Thyroid gland (tissue), 4 donors: Measurements from ENCODE around the gene P4HA2. TPM values are rescaled to one million over a fixed set of nuclear protein-coding genes. Genes with fewer than 3 reads are reported as not detected.

Experiments used
- DNase-seq, 2 donors: peaks; one replicate each; pipeline ENCODE4 v3.0.0-alpha.2; 2019
- H3K27ac ChIP-seq, 3 donors: fragments of 200-600 bp; sonication (generic); 1 replicate in 2 of 3; 2 replicates in 1 of 3; pipeline ENCODE4 v1.5.1; 2016 to 2019; ENCODE audit warnings: mild to moderate bottlenecking in 1 of 3, moderate library complexity in 1 of 3
- H3K27me3 ChIP-seq: fragments of 200-600 bp; sonication (generic); one replicate; pipeline ENCODE4 v1.5.1; 2019
- H3K36me3 ChIP-seq, 2 donors: fragments of 200-600 bp; sonication (generic); one replicate each; pipeline ENCODE4 v1.5.1; 2016 to 2019
- H3K4me1 ChIP-seq, 2 donors: fragments of 200-600 bp; sonication (generic); one replicate each; pipeline ENCODE4 v1.5.1; 2017 to 2019
- H3K4me3 ChIP-seq, 3 donors: fragments of 200-600 bp; sonication (generic); replicated peaks in 1 of 3; 1 replicate in 2 of 3; 2 replicates in 1 of 3; pipeline ENCODE4 v1.5.1; 2016; ENCODE audit warnings: mild to moderate bottlenecking in 1 of 3
- H3K9me3 ChIP-seq: fragments of 200-600 bp; sonication (generic); one replicate; pipeline ENCODE4 v1.5.1; 2017
- POLR2A ChIP-seq, 2 donors: fragments of 450-650 bp; IDR thresholded peaks; one replicate each; pipeline ENCODE4 v1.6.1; 2017; ENCODE audit warnings: antibody characterized with exemption in 2 of 2, mild to moderate bottlenecking in 2 of 2, moderate library complexity in 1 of 2
- WGBS, 2 donors: methylation state at CpG; one replicate each; pipeline ENCODE4 v1.1.5; 2017; 5-methylcytosine and 5-hydroxymethylcytosine counted together
- intact Hi-C: fragments of 100-400 bp; cut with DNase I; formaldehyde crosslinking; loops from one replicate; pipeline ENCODE4 v1.15.1; 2023
- total RNA-seq, 4 donors: library from RNA; depleted of rRNA; stranded (reverse); fragments of >200 nt; gene quantifications; one replicate each; pipeline ENCODE4 v1.2.3, GENCODE V29; 2016
- TF ChIP-seq, protein P1 (sequence below), 6 experiments: fragments of 200-600 bp in 3 of 6; fragments of 450-650 bp in 3 of 6; sonication (generic) in 3 of 6; IDR thresholded peaks; one replicate each; pipeline ENCODE4 v1.5.1; 2016 to 2019; ENCODE audit warnings: antibody characterized with exemption in 6 of 6, mild to moderate bottlenecking in 2 of 6, inconsistent platforms in 1 of 6, moderate library complexity in 1 of 6

P4HA2 gene
- total RNA-seq, 4 donors from 2014 or later = 21.3 to 32.0 (median 29.6) TPM

DNA sequence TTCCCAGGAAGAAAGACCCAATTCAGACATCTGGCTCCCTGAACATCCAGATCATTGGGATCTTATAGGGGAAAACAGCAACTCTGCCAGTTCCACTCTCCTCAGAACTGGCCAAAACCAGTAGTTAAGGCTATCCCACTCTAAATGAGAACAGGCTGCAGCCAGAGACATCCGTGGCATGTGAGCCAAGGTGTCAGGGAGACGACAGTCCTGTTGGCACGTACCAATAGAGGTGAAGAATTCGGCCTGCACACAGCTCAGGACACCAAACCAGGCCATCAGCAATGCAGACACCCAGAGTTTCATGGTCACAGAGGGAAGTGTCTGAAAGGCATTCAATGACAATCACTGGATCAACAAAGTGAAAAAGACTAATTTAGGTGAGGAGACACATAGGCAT lies 9.3 kb downstream of the P4HA2 start:
- Histone ChIP-seq H3K36me3 (peaks cover 9 to 14% of the 10 kb centered on the region in 2 donors), H3K4me3 (no peak overlapping the region), H3K27me3 (no peaks in the 10 kb centered on the region), H3K4me1 (peaks cover 0 to 17% of the 10 kb centered on the region in 2 donors), H3K27ac (no peak overlapping the region), H3K9me3 (no peaks in the 10 kb centered on the region)
- DNase-seq = no peak
- intact Hi-C loops = no loop called here
- no peak for TF ChIP-seq POLR2A (IDR thresholded peaks at IDR 0.05)
- TF ChIP-seq, protein P1, sequence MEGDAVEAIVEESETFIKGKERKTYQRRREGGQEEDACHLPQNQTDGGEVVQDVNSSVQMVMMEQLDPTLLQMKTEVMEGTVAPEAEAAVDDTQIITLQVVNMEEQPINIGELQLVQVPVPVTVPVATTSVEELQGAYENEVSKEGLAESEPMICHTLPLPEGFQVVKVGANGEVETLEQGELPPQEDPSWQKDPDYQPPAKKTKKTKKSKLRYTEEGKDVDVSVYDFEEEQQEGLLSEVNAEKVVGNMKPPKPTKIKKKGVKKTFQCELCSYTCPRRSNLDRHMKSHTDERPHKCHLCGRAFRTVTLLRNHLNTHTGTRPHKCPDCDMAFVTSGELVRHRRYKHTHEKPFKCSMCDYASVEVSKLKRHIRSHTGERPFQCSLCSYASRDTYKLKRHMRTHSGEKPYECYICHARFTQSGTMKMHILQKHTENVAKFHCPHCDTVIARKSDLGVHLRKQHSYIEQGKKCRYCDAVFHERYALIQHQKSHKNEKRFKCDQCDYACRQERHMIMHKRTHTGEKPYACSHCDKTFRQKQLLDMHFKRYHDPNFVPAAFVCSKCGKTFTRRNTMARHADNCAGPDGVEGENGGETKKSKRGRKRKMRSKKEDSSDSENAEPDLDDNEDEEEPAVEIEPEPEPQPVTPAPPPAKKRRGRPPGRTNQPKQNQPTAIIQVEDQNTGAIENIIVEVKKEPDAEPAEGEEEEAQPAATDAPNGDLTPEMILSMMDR (IDR thresholded peaks at IDR 0.05) = no peak
- 91 to 100% methylated on average over 4 of the region's 4 CpGs for WGBS, 2 donors

- Histone ChIP-seq H3K36me3 (peaks cover 13 to 23% of the 10 kb centered on the region in 2 donors), H3K4me3 (no peak overlapping the region), H3K9me3 (no peaks in the 10 kb centered on the region), H3K27ac (peak overlapping the region in 2 of 3 donors; percentile 23 to 40), H3K4me1 (peaks cover 0 to 10% of the 10 kb centered on the region in 2 donors), H3K27me3 (no peaks in the 10 kb centered on the region)
- DNase-seq = peak; percentile 54 to 69
- 47 to 64% methylated on average over 5 of the region's 5 CpGs for WGBS, 2 donors
- intact Hi-C loops = no loop called here
- TF ChIP-seq, protein P1 (IDR thresholded peaks at IDR 0.05) = no peak
- peak in 1 of 2 donors; percentile 10 for TF ChIP-seq POLR2A (IDR thresholded peaks at IDR 0.05)
These were observed 12.3 kb downstream of the P4HA2 start for GRCh38 chr5:132215329-132215728.

GRCh38 chr5:132214491-132214890 lies 13.2 kb downstream of the P4HA2 start:
- no peak for TF ChIP-seq POLR2A (IDR thresholded peaks at IDR 0.05)
- TF ChIP-seq, protein P1 (IDR thresholded peaks at IDR 0.05) = no peak
- WGBS, 2 donors = 93 to 95% methylated on average over 4 of the region's 4 CpGs
- Histone ChIP-seq H3K36me3 (peaks cover 13 to 25% of the 10 kb centered on the region in 2 donors), H3K4me1 (peaks cover 0 to 10% of the 10 kb centered on the region in 2 donors), H3K27me3 (no peaks in the 10 kb centered on the region), H3K27ac (peak overlapping the region; percentile 23 to 40 (median 24)), H3K4me3 (no peak overlapping the region), H3K9me3 (no peaks in the 10 kb centered on the region)
- no peak for DNase-seq
- intact Hi-C loops = no loop called here

GRCh38 chr5:132213666-132214065 lies 14.0 kb downstream of the P4HA2 start:
- WGBS, 2 donors = 97 to 98% methylated on average over 7 of the region's 7 CpGs
- Histone ChIP-seq H3K36me3 (peaks cover 18 to 25% of the 10 kb centered on the region in 2 donors), H3K4me1 (peaks cover 0 to 10% of the 10 kb centered on the region in 2 donors), H3K27me3 (no peaks in the 10 kb centered on the region), H3K27ac (no peak overlapping the region), H3K4me3 (no peak overlapping the region), H3K9me3 (no peaks in the 10 kb centered on the region)
- intact Hi-C loops = no loop called here
- TF ChIP-seq, protein P1 (IDR thresholded peaks at IDR 0.05) = no peak
- no peak for TF ChIP-seq POLR2A (IDR thresholded peaks at IDR 0.05)
- DNase-seq = no peak

GRCh38 chr5:132211787-132212186 lies 15.9 kb downstream of the P4HA2 start:
- no peak for DNase-seq
- no peaks in the 10 kb centered on the region for H3K27me3 ChIP-seq
- peaks cover 0 to 10% of the 10 kb centered on the region in 2 donors for H3K4me1 ChIP-seq
- H3K36me3 ChIP-seq = peaks cover 22 to 25% of the 10 kb centered on the region in 2 donors
- 52 to 56% methylated on average over 1 of the region's 1 CpG for WGBS, 2 donors
- no peak overlapping the region for H3K27ac ChIP-seq
- H3K9me3 ChIP-seq = no peaks in the 10 kb centered on the region
- TF ChIP-seq, protein P1 (IDR thresholded peaks at IDR 0.05) = no peak
- no peak for TF ChIP-seq POLR2A (IDR thresholded peaks at IDR 0.05)
- H3K4me3 ChIP-seq = no peak overlapping the region
- intact Hi-C loops = no loop called here
